ENCODE data around the gene RPUSD1. TPM values are rescaled to one million over a fixed set of nuclear protein-coding genes. Genes with fewer than 3 reads are reported as not detected.

Gene RPUSD1
- total and polyA plus RNA-seq, 2 of the 13 experiments (the other 11 are each of a cell fraction or from before 2014, with no cell fraction given): 13.1 to 26.2 TPM

- Histone ChIP-seq H3K36me3 (replicated peaks in 1 of 2; ENCODE audit: control insufficient read depth in 1 of 2, insufficient read depth in 2 of 2, low read length in 2 of 2) (peaks cover 6 to 9% of the 10 kb centered on the region in 2 experiments; a peak in 3 of 5 replicates), H3K4me1 (ENCODE audit: insufficient read depth, low read length) (peaks cover 10% of the 10 kb centered on the region), H3K27me3 (ENCODE audit: control insufficient read depth in 1 of 2, insufficient read depth in 2 of 2, low read length in 2 of 2) (no peaks in the 10 kb centered on the region), H3K4me2 (ENCODE audit: low read depth, low read length) (no peak overlapping the region), H2AFZ (ENCODE audit: low read length) (no peak overlapping the region), H4K20me1 (ENCODE audit: insufficient read depth, low read length) (no peaks in the 10 kb centered on the region), H3K9me3 (ENCODE audit: low read length) (no peaks in the 10 kb centered on the region), H3K9ac (ENCODE audit: insufficient read depth, low read depth, low read length) (no peak overlapping the region), H3K79me2 (ENCODE audit: insufficient read depth, low read length) (peaks cover 3% of the 10 kb centered on the region), H3K4me3 (replicated peaks in 1 of 3; ENCODE audit: insufficient read depth in 1 of 3, low read depth in 2 of 3, low read length in 3 of 3) (no peak overlapping the region), H3K27ac (ENCODE audit: extremely low read length, insufficient read depth, low read length) (no peak overlapping the region)
- no peak for DNase-seq (ENCODE audit: low spot score)
- in situ Hi-C loops (cut with HindIII; ENCODE audit: extremely low pct_ligation_motif_present, low pct_unique_long_range_greater_than_20kb) (no loop called here), intact Hi-C loops (cut with micrococcal nuclease; ENCODE audit: unreplicated experiment) (no loop called here)
- ChIA-PET POLR2A (no interaction called here), CTCF (ENCODE audit: low intra/inter-chr PET ratio, low total read pairs) (no interaction called here)
- FAIRE-seq: no peak
- ATAC-seq: no peak
- WGBS (ENCODE audit: low lambda C conversion rate): 98% methylated on average over 33 of the region's 46 CpGs
- BruUV-seq (replicated peaks): no TSS peak
- TF ChIP-seq, protein P1, sequence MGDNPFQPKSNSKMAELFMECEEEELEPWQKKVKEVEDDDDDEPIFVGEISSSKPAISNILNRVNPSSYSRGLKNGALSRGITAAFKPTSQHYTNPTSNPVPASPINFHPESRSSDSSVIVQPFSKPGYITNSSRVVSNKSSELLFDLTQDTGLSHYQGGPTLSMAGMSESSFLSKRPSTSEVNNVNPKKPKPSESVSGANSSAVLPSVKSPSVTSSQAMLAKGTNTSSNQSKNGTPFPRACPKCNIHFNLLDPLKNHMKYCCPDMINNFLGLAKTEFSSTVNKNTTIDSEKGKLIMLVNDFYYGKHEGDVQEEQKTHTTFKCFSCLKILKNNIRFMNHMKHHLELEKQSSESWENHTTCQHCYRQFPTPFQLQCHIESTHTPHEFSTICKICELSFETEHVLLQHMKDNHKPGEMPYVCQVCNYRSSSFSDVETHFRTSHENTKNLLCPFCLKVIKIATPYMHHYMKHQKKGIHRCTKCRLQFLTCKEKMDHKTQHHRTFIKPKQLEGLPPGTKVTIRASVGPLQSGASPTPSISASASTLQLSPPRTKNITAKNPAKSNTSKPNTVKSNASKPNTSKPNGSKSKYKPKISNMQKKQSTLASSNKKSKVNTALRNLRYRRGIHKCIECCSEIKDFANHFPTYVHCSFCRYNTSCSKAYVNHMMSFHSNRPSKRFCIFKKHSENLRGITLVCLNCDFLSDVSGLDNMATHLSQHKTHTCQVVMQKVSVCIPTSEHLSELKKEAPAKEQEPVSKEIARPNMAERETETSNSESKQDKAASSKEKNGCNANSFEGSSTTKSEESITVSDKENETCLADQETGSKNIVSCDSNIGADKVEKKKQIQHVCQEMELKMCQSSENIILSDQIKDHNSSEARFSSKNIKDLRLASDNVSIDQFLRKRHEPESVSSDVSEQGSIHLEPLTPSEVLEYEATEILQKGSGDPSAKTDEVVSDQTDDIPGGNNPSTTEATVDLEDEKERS (CRISPR knock-in tag; IDR thresholded peaks at IDR 0.05): no peak
- TF ChIP-seq RFX5 (IDR thresholded peaks at IDR 0.05; ENCODE audit: low read depth, low read length) (no peak), KLF11 (CRISPR knock-in tag; IDR thresholded peaks at IDR 0.05) (no peak)
Measured at GRCh38 chr16:792221-792995, 4.2 kb upstream of the RPUSD1 start.

DNA sequence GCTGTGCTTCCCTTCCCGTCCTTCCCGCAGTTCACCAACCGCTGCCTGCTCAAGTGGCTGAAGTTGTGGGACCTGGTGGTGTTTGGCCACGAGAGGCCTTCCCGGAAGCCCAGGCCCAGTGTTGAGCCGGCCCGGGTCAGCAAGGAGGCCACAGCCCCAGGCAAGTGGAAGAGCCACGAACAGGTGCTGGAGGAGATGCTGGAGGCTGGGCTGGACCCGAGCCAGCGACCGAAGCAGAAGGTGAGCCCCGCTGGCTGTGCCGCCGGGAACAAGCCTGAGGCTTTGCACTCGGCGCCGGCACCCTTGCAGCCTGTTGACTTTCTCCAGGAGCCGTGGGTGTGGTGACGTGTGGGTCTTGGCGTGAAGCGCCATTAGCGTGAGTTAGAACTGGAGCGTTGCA lies 3.0 kb upstream of the RPUSD1 start:
- Histone ChIP-seq H3K79me2 (ENCODE audit: insufficient read depth, low read length) (peaks cover 3% of the 10 kb centered on the region), H3K36me3 (replicated peaks in 1 of 2; ENCODE audit: control insufficient read depth in 1 of 2, insufficient read depth in 2 of 2, low read length in 2 of 2) (peaks cover 5 to 8% of the 10 kb centered on the region in 2 experiments; a peak in 3 of 5 replicates)

More for the DNA sequence above, 3.0 kb upstream of the RPUSD1 start:
- Histone ChIP-seq H3K9me3 (ENCODE audit: low read length) (no peaks in the 10 kb centered on the region), H3K9ac (ENCODE audit: insufficient read depth, low read depth, low read length) (no peak overlapping the region), H3K4me2 (ENCODE audit: low read depth, low read length) (no peak overlapping the region), H3K4me1 (ENCODE audit: insufficient read depth, low read length) (peaks cover 15% of the 10 kb centered on the region), H3K27ac (ENCODE audit: extremely low read length, insufficient read depth, low read length) (no peak overlapping the region), H2AFZ (ENCODE audit: low read length) (no peak overlapping the region), H3K4me3 (replicated peaks in 1 of 3; ENCODE audit: insufficient read depth in 1 of 3, low read depth in 2 of 3, low read length in 3 of 3) (no peak overlapping the region), H4K20me1 (ENCODE audit: insufficient read depth, low read length) (no peaks in the 10 kb centered on the region), H3K27me3 (ENCODE audit: control insufficient read depth in 1 of 2, insufficient read depth in 2 of 2, low read length in 2 of 2) (no peaks in the 10 kb centered on the region)
- ATAC-seq: no peak
- ChIA-PET POLR2A (no interaction called here), CTCF (ENCODE audit: low intra/inter-chr PET ratio, low total read pairs) (no interaction called here)
- no peak for DNase-seq (ENCODE audit: low spot score)
- BruUV-seq (replicated peaks): no TSS peak
- in situ Hi-C loops (cut with HindIII; ENCODE audit: extremely low pct_ligation_motif_present, low pct_unique_long_range_greater_than_20kb) (no loop called here), intact Hi-C loops (cut with micrococcal nuclease; ENCODE audit: unreplicated experiment) (no loop called here)
- TF ChIP-seq POGZ (CRISPR knock-in tag; IDR thresholded peaks at IDR 0.05) (no peak), ZNF34 (CRISPR knock-in tag; IDR thresholded peaks at IDR 0.05; ENCODE audit: borderline replicate concordance) (no peak), ZBTB21 (CRISPR knock-in tag; IDR thresholded peaks at IDR 0.05) (no peak), MIER2 (CRISPR knock-in tag; IDR thresholded peaks at IDR 0.05) (no peak), FOSL1 (CRISPR knock-in tag; IDR thresholded peaks at IDR 0.05; ENCODE audit: borderline replicate concordance) (no peak)
- TF ChIP-seq, protein P2, sequence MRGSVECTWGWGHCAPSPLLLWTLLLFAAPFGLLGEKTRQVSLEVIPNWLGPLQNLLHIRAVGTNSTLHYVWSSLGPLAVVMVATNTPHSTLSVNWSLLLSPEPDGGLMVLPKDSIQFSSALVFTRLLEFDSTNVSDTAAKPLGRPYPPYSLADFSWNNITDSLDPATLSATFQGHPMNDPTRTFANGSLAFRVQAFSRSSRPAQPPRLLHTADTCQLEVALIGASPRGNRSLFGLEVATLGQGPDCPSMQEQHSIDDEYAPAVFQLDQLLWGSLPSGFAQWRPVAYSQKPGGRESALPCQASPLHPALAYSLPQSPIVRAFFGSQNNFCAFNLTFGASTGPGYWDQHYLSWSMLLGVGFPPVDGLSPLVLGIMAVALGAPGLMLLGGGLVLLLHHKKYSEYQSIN (CRISPR knock-in tag; IDR thresholded peaks at IDR 0.05; ENCODE audit: borderline replicate concordance): no peak
- TF ChIP-seq, protein P3, sequence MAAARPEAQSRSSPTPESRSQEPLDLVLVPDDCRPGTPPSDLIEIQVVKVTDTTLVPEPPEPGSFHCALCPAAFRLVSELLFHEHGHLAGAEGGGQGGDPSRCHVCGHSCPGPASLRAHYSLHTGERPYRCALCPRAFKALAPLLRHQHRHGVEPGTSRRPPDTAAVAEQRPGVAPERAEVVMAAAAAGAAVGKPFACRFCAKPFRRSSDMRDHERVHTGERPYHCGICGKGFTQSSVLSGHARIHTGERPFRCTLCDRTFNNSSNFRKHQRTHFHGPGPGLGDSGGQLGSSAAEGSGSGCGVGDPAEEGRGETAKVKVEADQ (CRISPR knock-in tag; IDR thresholded peaks at IDR 0.05; ENCODE audit: borderline replicate concordance): no peak
- 100% methylated on average over 7 of the region's 23 CpGs for WGBS (ENCODE audit: low lambda C conversion rate)
- no peak for FAIRE-seq
